ENCODE results near the gene PPP1R3A.

PPP1R3A gene

GRCh38 chr7:113875224-113875623 lies 43.6 kb downstream of the PPP1R3A start:
- no peak for DNase-seq

- no peak for DNase-seq
These were observed 45.2 kb downstream of the PPP1R3A start for GRCh38 chr7:113873554-113874151.

DNA sequence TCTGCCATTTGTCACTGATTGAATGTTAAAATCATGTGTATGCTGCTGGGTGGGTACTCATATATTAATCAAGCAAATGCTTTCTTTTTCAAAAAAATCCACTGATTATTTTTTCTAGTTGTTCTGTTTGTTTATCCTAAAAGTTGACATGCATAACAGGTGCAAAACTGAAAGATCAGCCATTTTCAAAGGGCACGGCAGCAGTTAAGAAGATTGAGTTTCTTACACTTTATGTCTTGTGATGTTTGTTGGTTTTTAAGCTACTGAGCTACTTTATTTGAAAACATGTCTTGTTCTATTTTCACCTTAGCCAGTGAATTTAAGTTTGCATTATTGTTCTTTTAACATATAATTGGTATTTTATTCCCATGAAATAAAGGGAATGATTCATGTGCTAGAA lies 45.8 kb downstream of the PPP1R3A start:
- DNase-seq: no peak

DNA sequence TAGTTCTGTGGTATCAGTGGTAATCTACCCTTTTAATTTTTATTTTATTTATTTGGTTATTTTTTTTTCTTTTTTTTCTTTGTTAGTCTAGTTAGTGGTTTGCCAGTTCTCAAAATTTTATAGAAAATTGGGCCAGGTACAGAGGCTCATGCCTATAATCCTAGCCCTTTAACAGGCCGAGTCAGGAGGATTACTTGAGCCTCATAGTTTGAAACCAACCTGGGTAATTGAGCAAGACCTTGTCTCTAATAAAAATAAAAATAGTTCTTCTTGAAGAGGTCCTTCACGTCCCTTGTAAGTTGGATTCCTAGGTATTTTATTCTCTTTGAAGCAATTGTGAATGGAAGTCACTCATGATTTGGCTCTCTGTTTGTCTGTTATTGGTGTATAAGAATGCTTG lies 51.5 kb downstream of the PPP1R3A start:
- no peak for DNase-seq

- DNase-seq: no peak
These were observed 62.8 kb downstream of the PPP1R3A start for GRCh38 chr7:113856010-113856409.

DNA sequence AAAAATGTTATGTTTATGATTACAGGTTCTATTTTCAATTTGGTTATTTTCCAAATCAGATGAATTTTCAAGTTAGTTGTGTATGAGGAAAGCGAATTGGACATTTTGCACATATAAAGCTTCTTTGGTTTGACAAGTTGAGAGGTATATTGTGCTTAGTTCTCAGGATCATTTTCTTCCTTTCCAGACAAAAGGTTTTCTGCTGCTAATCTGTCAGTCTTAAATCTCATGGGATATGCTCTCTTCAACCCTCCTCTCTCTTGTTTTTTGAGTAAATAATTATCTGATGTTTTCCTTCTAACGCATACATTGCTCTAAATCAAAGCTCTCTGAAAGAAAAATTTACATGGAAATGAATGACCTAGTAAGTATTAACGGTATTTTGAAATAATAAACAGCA lies 77.9 kb downstream of the PPP1R3A start:
- no peak for DNase-seq

- DNase-seq: no peak
These were observed 83.4 kb downstream of the PPP1R3A start for GRCh38 chr7:113835367-113835766.

GRCh38 chr7:113832196-113832745 lies 86.5 kb downstream of the PPP1R3A start:
- DNase-seq: no peak

GRCh38 chr7:113831556-113831955 lies 87.3 kb downstream of the PPP1R3A start:
- no peak for DNase-seq

DNA sequence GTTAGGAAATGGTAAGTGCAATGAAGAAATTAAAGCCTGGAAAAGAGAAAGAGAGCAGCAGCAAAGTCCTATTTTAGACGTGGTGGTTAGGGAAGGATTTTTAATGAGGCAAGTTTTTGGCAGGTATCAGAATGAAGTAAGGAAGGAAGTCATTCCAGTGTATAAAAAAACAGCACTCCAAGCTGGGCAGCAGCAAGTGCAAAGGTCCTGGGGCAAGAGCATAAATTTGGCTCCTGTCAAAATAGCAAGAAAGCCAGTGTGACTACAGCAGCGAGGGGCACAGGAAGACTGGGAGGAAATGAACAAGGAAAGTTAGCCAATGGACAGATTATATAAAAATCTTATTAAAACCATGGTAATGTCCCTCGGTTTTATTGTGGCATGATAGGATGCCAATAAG lies 90.2 kb downstream of the PPP1R3A start:
- no peak for DNase-seq
